ENCODE measurements around the gene RYR1. TPM values are rescaled to one million over a fixed set of nuclear protein-coding genes. Genes with fewer than 3 reads are reported as not detected.

Gene RYR1
- total RNA-seq, 1 donor from 2014 or later: 1.3 TPM

DNA sequence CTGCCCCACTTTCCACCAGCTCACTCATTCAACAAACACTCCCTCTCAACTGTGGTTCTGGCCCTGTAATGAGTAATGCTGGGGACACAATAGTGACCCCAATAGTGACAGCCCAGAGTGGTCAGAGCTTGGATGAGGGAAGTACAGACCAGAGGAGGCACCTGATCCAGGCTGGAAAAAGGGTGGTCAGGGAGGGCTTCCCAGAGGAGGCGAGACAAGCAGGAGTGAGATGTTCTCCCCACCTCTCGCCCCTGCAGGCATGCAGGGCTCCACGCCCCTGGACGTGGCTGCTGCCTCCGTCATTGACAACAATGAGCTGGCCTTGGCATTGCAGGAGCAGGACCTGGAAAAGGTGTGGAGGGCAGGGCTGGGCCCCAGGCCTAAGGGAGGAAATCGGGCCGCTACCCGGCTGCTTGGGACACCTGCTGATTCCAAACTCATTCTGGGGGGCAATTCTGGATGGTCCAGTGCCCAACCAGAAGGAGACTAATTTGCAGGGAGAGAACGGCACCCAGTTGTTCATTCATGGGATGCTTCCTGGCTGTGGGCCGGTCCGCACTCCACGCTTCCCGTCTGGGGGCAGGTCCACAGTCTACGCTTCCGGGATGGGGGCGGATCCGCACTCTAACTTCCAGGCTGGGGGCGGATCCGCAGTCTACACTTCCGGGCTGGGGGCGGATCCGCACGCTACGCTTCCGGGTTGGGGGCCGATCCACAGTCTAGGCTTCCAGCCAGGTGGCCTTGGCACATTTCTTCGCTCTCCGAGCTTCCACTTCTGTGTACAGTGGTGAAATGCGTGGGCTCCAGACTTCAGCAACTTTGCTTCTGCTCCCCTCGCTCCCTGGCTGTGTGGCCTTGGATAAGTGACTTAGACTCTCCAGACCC is 63.4 kb downstream of the RYR1 start:
- no peak for TF ChIP-seq CTCF (IDR thresholded peaks at IDR 0.05; ENCODE audit: unreplicated experiment)
- Mint-ChIP-seq H3K27me3 (ENCODE audit: unreplicated experiment) (peaks cover 6% of the 10 kb centered on the region), H3K4me3 (ENCODE audit: unreplicated experiment) (no peak overlapping the region), H3K36me3 (ENCODE audit: low read depth, unreplicated experiment) (no peaks in the 10 kb centered on the region), H3K4me1 (ENCODE audit: unreplicated experiment) (peaks cover 5% of the 10 kb centered on the region), H3K9me3 (ENCODE audit: unreplicated experiment) (no peaks in the 10 kb centered on the region), H3K27ac (ENCODE audit: unreplicated experiment) (no peak overlapping the region)
- no peak for DNase-seq (ENCODE audit: low spot score)

GRCh38 chr19:38497907-38498306 is 64.4 kb downstream of the RYR1 start:
- no peak overlapping the region for H3K4me3 Mint-ChIP-seq (ENCODE audit: unreplicated experiment)
- no peak for TF ChIP-seq CTCF (IDR thresholded peaks at IDR 0.05; ENCODE audit: unreplicated experiment)
- H3K27ac Mint-ChIP-seq (ENCODE audit: unreplicated experiment): no peak overlapping the region
- no peak for DNase-seq (ENCODE audit: low spot score)
- no peaks in the 10 kb centered on the region for H3K4me1 Mint-ChIP-seq (ENCODE audit: unreplicated experiment)
- peaks cover 6% of the 10 kb centered on the region for H3K27me3 Mint-ChIP-seq (ENCODE audit: unreplicated experiment)
- no peaks in the 10 kb centered on the region for H3K9me3 Mint-ChIP-seq (ENCODE audit: unreplicated experiment)
- H3K36me3 Mint-ChIP-seq (ENCODE audit: low read depth, unreplicated experiment): no peaks in the 10 kb centered on the region

DNA sequence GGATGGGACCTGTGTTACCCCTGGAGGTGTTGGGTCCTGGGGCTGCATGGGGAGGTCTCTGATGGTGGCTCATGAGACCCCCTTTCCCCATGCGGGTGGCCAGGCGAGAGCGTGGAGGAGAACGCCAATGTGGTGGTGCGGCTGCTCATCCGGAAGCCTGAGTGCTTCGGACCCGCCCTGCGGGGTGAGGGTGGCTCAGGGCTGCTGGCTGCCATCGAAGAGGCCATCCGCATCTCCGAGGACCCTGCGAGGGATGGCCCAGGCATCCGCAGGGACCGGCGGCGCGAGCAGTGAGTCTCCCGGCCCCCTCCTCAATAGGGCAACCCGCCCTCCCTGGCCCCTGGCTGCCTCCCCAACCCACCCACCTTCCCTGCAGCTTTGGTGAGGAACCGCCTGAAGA is 66.0 kb downstream of the RYR1 start:
- no peak for DNase-seq (ENCODE audit: low spot score)
- no peak for TF ChIP-seq CTCF (IDR thresholded peaks at IDR 0.05; ENCODE audit: unreplicated experiment)
- Mint-ChIP-seq H3K27me3 (ENCODE audit: unreplicated experiment) (peaks cover 9% of the 10 kb centered on the region), H3K4me1 (ENCODE audit: unreplicated experiment) (no peaks in the 10 kb centered on the region), H3K9me3 (ENCODE audit: unreplicated experiment) (no peaks in the 10 kb centered on the region), H3K27ac (ENCODE audit: unreplicated experiment) (no peak overlapping the region), H3K36me3 (ENCODE audit: low read depth, unreplicated experiment) (peaks cover 7% of the 10 kb centered on the region), H3K4me3 (ENCODE audit: unreplicated experiment) (no peak overlapping the region)

DNA sequence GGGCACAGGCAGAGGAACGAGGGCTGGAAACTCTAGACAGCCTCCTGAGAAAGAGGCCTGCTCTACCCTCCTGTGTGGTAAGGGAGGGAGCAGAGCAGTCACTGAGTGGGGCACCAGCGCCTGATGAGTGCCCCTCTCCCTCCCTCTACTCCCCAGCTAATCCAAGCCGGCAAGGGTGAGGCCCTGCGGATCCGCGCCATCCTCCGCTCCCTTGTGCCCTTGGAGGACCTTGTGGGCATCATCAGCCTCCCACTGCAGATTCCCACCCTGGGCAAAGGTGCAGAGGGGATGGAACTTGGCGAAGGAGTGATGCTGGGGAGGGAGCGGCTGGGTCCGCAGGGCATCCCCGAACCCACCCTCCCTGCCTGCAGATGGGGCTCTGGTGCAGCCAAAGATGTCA is 67.0 kb downstream of the RYR1 start:
- DNase-seq (ENCODE audit: low spot score): no peak
- no peaks in the 10 kb centered on the region for H3K9me3 Mint-ChIP-seq (ENCODE audit: unreplicated experiment)
- no peak overlapping the region for H3K4me3 Mint-ChIP-seq (ENCODE audit: unreplicated experiment)
- no peaks in the 10 kb centered on the region for H3K4me1 Mint-ChIP-seq (ENCODE audit: unreplicated experiment)
- TF ChIP-seq CTCF (IDR thresholded peaks at IDR 0.05; ENCODE audit: unreplicated experiment): no peak
- no peak overlapping the region for H3K27ac Mint-ChIP-seq (ENCODE audit: unreplicated experiment)
- peaks cover 13% of the 10 kb centered on the region for H3K27me3 Mint-ChIP-seq (ENCODE audit: unreplicated experiment)
- H3K36me3 Mint-ChIP-seq (ENCODE audit: low read depth, unreplicated experiment): peaks cover 7% of the 10 kb centered on the region

DNA sequence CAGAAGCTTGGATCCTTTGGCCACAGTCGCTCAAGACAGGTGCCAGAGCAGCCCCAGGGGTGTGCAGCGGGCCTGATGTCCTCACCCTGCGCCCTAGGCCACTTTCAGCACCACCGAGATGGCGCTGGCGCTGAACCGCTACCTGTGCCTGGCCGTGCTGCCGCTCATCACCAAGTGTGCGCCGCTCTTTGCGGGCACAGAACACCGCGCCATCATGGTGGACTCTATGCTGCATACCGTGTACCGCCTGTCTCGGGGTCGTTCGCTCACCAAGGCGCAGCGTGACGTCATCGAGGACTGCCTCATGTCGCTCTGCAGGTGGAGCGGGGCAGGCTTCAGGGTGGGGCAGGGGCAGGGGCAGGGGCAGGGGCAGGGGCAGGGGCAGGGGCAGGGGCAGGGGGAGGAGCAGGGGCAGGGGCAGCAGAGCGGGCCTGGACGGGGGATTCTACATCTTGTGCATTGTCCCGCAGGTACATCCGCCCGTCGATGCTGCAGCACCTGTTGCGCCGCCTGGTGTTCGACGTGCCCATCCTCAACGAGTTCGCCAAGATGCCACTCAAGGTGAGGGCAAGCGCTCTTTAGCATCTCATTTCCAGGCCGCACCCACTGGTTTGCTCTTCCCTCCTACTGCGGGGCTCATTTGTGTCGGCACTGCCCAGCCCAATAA is 69.1 kb downstream of the RYR1 start:
- H3K9me3 Mint-ChIP-seq (ENCODE audit: unreplicated experiment): no peaks in the 10 kb centered on the region
- H3K4me3 Mint-ChIP-seq (ENCODE audit: unreplicated experiment): no peak overlapping the region
- no peak for DNase-seq (ENCODE audit: low spot score)
- no peak for TF ChIP-seq CTCF (IDR thresholded peaks at IDR 0.05; ENCODE audit: unreplicated experiment)
- H3K27ac Mint-ChIP-seq (ENCODE audit: unreplicated experiment): no peak overlapping the region
- H3K27me3 Mint-ChIP-seq (ENCODE audit: unreplicated experiment): peaks cover 14% of the 10 kb centered on the region
- peaks cover 7% of the 10 kb centered on the region for H3K36me3 Mint-ChIP-seq (ENCODE audit: low read depth, unreplicated experiment)
- no peaks in the 10 kb centered on the region for H3K4me1 Mint-ChIP-seq (ENCODE audit: unreplicated experiment)
